GM18508 (cell line): ENCODE results near the gene B4GALT5.
"Not testable (repeated sequence)": the region's sequence is repeated elsewhere in the genome, so short reads cannot be mapped to it uniquely, and the experiment has no call there.

ENCODE experiments used
- ATAC-seq: cut with Tn5 transposase; IDR thresholded peaks from one replicate; pipeline ENCODE4 v1.9.1; 2021; ENCODE audit warnings: moderate number of reproducible peaks; ENCODE audit not compliant: insufficient read depth, unreplicated experiment

B4GALT5 gene

DNA sequence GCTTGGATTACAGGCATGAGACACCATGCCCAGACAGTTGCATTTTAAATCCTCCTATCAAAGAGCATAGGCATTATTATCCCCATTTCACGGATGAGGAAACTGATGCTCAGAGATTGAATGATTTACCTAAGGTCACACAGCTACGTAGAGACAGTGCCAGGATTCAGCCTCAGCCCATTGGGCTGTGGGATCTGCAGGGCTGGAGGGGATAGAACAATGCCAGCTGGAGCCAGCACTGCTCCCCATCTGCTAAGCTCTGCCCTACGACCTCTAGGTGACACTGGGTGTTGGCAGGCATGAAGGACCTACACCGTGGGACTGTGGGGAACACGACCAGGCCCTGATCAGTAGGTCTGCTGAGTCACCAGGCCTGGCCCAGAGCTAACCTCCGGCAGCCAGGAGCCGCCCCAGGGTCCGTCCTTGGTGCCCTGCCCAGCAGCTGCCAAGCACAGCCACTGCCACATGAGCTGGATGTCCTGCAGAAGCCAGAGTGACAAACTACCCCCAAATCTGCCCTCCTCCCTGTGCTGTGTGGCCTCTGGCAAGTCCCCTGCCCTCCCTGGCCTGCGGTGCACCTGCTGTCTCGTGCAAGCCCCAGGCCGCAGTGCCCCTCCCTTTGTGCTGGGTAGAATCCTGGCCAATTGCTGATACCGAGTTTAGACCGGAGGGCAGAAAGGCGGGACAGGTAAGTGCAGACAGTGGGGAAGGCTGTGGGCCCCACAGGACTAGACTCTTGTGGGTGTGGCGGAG, 98.1 kb downstream of the B4GALT5 start:
- ATAC-seq, result no peak

DNA sequence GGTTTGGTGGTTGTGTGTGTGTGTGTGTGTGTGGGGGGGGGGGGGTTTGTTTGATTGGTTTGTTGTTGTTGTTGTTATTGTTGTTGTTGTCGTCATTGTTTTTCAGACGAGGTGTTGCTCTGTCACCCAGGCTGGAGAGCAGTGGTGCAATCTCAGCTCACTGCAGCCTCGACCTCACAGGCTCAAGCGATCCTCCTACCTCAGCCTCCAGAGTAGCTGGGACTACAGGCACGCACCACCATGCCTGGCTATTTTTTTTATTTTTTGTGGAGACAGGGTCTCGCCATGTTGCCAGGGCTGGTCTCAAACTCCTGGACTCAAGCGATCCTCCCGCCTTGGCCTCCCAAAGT, 98.7 kb downstream of the B4GALT5 start:
- not testable (repeated sequence) for ATAC-seq

DNA sequence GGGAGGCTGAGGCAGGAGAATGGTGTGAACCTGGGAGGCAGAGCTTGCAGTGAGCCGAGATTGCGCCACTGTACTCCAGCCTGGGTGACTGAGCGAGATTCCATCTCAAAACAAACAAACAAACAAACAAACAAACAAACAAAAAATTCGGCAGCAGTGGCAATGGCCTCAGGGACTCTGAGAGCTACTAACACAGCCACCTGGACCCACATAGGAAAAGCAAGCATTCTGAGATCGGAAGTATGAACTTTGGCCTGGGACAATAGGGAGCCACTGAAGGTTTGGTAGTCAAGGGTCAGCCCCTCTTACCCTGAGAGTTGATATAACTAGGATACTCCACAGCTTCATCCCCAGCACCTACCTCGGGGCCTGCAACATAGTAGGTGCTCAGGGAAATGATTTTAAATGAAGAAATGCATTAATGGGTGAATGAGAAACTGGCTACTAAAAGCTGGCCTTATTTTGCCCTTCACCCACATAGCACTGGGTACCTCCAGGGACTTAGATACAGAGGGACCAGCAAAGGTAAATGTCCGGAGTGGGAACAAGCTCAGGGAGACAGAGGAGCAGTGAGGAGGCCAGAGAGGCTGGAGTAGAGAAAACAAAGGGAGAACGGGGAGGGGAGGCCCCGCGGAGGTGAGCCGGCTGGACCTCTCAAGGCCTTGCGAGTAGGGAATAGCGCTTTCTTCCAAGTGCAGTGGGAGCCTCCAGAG, 99.2 kb downstream of the B4GALT5 start:
- ATAC-seq, result no peak

DNA sequence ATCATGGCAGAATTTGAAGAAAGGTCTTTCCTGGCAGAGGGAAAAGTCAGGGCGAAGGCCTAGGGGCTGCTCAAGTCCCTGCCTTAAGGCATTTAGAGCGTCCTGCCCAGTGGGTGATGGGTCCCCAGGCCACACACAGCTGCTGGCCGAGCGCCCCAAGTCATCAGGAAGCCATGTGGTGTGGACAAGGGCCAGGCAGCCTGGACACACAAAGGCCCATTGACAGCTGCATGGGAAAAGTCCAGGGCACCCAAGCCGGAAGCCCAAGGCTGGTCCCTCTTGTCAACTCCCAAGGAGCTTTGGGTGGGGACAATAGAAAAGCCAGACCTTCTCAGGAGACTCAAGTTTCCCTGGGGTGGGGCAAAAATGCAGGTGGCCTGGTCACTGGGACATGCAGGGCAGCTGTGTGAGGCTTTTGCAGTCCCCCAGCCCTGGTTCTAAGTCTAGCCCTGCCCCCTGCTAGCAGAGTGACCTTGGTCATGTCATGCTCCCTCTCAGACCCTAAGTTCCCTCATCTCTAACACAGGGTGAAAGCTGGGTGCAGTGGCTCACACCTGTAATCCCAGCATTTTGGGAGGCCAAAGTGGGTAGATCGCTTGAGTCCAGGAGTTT, 101.4 kb downstream of the B4GALT5 start:
- no peak for ATAC-seq

GRCh38 chr20:49611539-49612126, 102.0 kb downstream of the B4GALT5 start:
- ATAC-seq, result not testable (repeated sequence)

DNA sequence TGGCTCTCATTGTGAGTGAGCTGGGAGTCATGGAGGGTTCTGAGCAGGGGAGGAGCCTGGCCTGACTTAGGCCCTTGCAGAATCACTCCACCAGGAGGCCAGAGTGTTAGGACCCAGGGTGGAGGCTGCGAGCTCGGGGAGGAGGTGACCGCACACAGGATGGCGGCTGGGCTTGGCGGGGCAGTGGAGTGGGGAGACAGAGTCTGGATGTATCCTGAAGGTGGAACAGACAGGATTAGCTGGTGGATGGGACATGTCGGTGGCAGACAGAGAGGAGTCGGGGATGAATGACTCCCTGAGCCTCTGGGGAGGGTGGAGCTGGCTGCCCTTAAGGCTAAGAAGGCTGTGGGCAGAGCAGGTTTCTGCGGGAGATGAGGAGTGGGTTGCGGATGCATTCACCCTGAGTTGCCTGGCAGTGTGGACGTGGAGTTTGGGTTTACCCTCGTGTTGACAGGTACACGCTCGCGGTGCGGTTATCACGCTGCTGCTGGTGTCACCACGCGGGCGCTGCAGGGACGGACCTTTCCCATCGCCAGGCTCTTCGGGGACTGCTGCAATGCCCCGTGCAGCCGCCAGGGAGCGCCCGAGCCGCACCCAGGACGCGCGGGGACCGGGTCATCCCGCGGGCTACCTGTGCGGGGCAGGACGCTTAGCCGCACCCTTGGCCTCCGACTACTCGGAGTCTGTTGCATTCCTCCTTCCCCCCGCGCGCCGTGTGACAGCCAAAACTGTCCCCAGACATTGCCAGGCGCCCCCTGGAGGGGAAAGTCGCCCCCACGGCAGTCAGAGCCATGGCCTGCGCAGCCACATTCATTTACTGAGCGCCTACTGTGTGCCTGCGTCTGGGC, 102.8 kb downstream of the B4GALT5 start:
- no peak for ATAC-seq

DNA sequence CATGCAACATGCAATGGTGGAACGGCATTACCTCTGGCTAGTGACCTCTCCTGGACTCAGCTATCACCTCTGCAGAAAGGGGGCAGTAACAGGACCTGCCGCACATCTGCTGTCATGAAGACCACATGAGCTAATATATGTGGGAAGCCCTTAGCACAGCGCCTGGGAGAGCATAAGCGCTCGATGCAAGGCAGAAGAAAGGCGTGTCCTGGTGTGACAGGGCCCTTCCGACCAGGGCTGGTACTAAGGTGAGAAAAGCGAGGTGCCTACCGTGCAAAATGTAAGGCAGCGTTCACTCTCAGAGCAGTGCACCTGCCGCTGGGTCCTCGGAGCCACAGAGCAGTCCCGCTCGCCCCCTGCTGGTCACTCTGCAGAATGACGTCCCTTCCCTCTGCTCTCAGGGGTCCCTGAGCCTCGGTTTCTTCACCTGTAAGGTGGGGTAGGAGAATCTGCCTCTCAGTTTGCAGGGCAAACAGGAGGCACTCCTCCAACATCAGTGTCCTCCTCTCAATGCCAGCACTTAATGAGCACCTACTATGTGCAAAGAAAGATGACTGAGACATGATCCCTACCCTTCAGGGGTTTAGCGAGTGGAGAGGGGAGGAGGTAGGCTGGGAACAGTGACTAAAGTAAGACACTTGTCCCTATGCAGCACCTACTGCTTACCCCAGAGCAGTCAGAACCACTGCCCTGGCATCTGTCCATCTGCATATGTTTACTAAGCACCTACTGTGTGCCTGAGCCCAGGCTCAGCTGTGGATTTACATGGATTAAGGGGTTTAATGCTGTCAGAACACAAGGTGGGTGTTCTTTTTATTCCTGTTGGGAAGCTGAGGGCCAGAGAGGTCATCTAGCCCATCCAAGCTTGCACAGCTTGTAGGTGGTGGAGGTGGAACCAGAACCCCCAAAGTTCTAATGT, 104.7 kb downstream of the B4GALT5 start:
- ATAC-seq, result no peak

DNA sequence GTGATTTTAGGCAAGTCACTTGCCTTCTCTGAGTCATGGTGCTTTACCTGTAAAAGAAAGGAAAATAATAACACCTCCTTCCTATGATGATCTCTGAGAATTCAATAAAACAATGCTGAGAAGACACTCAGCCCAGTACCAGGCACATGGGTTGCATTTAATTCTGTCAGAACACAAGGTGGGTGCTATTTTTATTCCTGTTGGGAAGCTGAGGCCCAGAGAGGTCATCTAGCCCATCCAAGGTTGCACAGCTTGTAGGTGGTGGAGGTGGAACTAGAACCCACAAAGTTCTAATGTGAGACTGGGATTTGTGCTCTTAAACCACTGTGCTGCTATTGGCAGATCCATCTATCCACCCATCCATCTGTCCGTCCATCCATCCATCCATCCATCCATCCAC, 106.1 kb downstream of the B4GALT5 start:
- ATAC-seq, result no peak

DNA sequence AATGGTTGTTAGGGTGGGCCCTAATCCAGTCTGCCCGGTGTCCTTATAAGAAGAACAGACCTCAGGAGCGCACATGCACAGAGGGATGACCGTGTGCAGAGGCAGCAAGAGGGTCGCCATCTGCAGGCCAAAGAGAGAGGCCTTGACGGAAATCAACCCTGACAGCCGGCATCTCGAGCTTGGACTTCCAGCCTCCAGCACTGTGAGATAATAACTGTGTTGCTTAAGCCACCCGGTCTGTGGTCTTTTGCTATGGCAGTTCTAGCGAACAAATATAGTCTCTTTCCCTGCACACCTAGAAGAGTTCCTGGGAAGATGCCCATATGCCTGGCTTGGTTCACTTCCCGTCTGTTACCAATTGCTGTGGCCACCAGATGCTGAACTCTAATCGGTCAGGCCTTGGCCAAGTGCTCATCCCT, 110.5 kb downstream of the B4GALT5 start:
- ATAC-seq, result no peak

- ATAC-seq, result no peak
Measured at GRCh38 chr20:49602345-49603208, 111.1 kb downstream of the B4GALT5 start.

GRCh38 chr20:49601153-49601924, 112.3 kb downstream of the B4GALT5 start:
- no peak for ATAC-seq

DNA sequence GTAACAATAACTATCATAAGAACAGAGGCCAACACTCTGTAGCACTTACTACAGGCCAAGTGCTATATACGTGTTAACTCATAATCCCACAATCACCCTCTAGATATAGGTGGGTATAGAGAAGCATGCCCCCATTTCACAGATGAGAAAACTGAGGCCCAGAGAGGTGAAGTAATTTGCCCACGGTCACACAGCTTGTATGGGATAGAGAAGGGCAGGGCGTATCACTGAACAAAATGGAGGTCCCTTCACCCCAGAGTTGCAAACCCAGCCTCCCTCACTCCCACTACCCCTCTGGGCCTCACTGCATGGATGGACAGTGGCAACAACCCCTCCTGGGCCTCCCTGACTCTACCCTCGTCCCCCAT, 113.9 kb downstream of the B4GALT5 start:
- no peak for ATAC-seq

GRCh38 chr20:49597825-49598395, 115.8 kb downstream of the B4GALT5 start:
- no peak for ATAC-seq

GRCh38 chr20:49595811-49596561, 117.7 kb downstream of the B4GALT5 start:
- ATAC-seq, result no peak

- ATAC-seq, result no peak
Measured at GRCh38 chr20:49595346-49595745, 118.3 kb downstream of the B4GALT5 start.

DNA sequence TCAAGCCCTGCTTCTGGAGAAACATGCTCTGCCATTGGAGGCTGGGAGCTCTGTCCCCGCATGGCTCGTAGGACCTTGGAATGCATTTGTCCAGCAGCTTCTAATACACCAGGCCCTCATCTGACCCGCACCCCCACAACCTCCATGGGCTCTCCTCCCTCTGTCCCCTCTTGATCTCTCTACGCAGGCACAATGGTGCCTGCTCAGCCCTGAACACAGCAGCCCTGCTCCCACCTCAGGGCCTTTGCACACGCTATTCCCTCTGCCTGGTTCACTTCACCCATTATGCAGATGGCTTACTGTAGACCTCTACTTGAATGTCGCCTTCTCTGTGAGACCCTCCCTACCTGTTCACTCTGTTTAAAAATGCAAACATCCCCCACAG, 118.8 kb downstream of the B4GALT5 start:
- ATAC-seq, result no peak
